Left renal pelvis (tissue), 4 donors: Measurements from ENCODE around the gene ABHD2. TPM values are rescaled to one million over a fixed set of nuclear protein-coding genes. Genes with fewer than 3 reads are reported as not detected.
"Not testable (repeated sequence)": the region's sequence is repeated elsewhere in the genome, so short reads cannot be mapped to it uniquely, and the experiment has no call there.

ENCODE experiments used
- DNase-seq, 4 donors: peaks; one replicate each; pipeline ENCODE4 v3.0.0-alpha.2; 2013; ENCODE audit warnings: low read depth in 4 of 4, low spot score in 3 of 4
- polyA plus RNA-seq, 4 donors: library from polyadenylated mRNA; unstranded; fragments of 120-200 nt; gene quantifications; one replicate each; pipeline ENCODE4 v1.2.1, GENCODE V29; 2013; ENCODE audit not compliant: insufficient read length in 4 of 4

The ABHD2 gene
- polyA plus RNA-seq, 4 donors = 28.2 to 40.0 (median 29.6) TPM

DNA sequence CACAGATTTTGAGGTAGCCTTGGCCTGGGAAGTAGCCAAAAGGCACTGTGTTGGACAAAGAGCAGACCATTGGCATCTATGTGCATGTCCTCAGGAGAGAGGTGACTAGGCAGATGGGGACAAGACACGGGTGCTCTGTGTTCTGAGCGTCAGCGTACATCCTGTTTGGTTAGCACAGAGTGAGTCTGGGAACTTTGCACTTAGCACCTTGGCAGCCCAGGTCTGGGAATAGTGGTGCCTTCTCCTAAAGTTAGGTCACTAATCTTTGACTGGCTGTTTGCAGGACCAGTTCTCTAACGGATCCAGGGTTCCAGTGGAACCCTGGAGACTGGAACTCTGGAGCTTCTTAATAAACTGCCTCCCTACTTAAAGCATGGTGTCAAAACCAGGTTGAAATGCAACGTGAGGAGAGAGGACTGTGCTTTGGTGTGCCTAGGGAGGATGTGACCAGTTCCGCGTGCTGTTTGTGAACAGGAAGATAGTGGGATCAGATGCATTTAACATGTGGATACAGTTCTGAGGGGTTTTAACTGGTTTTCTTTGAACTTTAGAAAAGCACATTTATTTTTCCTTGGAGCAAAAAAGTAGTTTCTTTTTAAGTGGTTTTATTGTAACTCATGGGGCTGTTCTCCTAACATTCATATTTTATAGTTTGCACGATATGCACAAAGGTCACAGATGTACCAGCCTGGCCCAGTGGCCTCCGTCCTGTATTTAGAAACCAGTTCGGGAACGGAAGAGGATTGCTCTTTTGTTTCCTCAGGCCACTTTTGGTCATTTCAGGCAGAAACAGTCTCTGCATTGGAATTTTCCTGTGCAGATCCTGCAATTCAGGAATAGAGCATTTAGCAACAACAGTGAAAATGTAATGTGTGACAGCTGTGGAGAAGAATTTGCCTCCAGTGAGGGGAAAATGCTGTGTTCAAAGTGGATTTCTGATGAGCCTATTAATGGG lies 48.8 kb downstream of the ABHD2 start:
- no peak for DNase-seq

DNA sequence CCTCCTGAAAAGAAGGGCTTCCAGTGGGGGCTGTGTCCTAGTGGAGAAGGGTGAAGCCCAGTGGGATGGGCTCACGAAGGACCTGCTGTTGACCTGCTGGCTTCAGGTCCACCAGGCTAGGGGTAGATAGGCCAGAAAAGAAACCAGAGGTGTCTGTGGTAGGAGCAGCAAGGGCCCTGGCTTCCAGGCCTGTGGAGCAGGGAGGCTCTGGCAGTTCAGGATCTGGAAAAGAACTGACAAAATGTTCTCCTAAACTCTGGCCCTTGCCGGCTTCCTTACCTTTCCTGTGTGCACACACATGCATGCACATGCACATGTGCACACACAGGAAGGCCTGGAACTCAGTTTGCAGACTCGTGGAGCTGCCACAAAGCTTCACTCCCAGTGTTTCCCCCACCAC lies 49.7 kb downstream of the ABHD2 start:
- DNase-seq = no peak

DNA sequence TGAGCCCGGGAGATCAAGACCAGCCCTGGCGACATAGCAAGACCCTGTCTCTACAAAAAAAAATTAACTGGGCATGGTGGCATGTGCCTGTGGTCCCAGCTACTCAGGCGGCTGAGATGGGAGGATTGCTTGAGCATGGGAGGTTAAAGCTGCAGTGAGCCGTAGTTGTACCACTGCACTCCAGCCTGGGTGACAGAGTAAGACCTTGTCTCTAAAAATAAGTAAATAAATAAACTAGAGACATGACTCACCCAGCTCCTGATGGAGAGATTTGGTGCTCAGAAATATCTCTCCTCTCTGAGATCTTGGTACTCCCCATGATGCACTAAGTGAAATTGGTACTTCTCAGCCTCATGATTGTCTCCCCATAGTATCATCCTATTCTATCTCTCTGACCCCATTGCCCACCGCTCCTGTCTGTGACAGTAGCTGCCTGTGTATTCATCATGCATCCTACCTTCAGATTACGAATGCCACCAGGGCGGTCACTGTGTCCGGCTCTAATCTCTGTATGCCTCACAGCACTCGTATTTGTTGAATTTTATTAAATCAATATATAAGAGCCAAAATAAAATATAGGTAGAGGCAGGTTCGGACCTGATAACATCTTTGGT lies 50.9 kb downstream of the ABHD2 start:
- no peak for DNase-seq

DNA sequence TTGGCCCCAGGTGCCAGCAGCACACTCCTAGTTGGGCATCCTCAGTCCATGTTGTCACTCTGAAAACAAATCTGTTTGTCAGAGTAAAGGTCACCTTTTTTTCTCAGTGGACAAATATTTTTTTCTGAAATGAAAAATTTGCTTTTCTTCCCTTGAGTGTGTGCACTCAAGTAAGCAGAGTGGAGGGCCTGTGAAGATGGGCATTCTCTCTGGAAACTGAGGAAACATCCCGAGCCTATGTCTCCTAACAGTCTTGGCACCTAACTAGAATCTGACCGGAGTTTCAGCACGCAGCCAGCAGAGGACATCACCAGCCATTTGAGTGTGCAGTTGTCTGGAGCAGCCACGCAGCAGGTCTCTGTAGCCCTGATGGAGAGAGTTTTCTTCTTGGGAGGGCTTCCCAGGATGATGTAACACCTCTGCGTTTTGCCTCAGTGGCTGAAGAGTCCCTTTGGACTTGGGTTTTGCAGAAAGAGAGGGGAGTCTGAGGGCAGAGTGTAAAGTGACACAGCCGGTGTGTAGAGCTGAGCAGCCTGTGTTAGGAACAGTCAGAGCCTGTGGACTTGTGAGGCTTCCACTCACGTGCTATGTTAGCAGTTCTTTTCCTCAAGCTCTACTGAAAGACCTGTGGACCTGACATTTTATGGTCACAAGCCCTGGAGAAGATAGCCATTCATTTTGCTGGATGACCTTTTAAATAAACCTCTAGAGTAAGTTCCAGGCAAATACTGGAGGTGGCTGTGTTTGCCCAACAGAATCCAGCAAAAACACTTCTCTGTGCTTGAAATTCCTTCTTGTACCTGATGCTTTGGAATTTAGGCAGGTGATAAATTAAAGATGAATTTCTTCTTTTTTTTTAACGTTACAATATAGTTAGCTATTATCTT lies 51.6 kb downstream of the ABHD2 start:
- DNase-seq = no peak

DNA sequence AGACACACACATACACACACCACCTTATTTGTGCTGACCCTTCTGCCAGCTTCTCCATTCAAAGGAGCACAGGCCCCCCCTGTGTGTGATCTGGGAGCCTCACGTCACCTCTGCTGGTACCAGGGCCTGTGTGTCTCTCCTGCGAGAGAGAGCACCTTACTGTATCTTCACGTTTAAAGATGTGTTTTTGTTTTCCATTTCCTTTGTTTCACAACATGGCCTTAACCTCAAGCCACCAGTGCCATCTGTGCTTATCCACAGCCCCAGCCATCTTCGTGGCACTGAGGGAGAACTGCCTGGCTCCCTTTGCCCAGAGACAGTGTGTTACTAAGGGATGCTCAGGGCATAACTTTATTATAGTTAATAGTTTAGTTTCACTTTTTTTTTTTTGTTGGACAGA lies 52.3 kb downstream of the ABHD2 start:
- no peak for DNase-seq

DNA sequence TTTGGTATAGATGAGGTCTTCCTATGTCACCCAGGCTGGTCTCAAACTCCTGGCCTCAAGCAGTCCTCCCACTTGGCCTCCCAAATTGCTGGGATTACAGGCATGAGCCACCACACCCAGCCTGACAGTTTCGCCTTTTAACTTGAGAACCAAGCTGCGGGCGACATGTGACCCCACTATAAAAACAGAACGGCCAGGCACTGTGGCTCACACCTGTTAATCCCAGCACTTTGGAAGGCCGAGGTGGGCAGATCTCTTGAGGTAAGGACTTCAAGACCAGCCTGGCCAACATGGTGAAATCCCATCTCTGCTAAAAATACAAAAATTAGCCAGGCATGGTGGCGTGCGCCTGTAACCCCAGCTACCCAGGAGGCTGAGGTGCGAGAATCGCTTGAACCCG lies 52.9 kb downstream of the ABHD2 start:
- not testable (repeated sequence) for DNase-seq

DNA sequence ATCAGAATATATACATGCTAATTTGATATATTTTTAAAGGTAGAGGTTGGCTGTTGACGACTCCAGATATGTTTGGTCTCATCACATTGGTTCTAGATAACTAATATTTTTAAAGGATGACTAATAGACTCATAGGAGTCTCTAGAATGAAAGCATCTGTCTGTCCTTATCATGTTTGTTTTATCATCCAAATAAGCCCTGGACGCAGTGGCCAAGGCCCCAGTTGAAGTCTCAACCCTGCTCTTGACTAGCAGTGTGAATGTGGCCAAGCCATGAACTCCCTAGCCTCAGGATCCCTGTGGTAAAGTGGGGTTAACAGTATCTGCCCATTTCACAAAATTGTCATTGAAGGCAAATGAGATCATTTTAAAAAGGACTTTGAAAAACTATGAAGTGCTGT lies 53.6 kb downstream of the ABHD2 start:
- DNase-seq = no peak

DNA sequence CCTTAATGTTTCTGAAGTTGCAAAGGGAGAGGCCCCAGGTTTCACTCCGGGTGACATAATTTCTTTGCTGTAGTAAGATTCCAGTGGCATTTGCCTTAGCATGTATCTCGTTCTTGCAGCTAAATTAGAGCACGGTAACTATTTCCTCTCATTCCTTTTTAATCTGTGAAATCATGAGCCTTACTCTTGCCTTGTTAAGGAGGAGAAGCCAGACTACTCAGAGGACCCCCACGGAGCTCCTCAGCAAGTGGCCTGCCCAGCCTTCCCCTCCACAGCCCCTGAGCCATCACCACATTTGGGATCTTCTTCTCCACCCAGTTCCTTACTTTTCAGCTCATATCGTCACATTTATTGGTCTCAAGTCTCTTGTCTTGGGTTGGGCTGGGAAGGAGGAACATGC lies 54.2 kb downstream of the ABHD2 start:
- DNase-seq = no peak

DNA sequence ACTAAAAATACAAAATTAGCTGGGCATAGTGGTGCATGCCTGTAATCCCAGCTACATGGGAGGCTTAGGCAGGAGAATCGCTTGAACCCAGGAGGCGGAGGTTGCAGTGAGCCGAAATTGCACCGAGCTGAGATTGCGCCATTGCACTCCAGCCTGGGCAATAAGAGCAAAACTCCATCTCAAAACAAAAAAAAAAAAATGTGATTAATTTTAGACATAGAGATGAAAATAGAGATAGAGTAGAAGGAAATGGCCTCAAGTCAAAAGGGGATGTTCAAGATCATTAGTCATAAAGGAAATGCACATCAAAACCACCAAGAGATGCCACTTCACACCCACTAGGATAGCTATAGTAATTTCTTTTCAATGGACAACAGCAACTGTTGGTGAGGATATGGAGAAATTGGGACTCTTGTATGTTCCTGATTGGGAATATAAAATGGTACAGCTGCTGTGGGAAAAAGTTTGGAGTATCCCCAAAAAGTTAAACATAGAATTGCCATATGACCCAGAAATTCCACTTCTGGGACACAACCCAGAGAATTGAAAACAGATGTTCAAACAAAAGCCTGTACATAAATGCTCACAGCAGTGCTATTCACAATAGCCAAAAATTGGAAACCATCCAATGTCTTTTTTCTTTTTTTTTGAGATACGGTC lies 55.4 kb downstream of the ABHD2 start:
- peak in 2 of 4 donors; percentile 57 to 60 for DNase-seq

DNA sequence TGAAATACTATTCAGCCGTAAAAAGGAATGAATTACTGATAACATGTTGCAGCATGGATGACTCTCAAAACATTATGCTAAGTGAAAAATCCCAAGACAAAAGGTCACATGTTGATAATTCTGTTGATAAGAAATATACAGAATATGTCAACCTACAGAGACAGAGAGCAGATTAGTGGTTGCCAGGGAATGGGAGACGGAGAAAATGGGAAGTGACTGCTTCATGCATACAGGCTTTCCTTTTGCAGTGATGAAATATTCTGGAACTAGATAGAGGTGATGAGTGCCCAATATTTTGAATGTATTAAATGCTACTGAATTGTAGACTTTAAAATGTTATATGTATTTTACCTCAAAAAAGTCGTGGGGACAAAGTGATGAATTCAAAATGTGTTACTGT lies 56.2 kb downstream of the ABHD2 start:
- no peak for DNase-seq

DNA sequence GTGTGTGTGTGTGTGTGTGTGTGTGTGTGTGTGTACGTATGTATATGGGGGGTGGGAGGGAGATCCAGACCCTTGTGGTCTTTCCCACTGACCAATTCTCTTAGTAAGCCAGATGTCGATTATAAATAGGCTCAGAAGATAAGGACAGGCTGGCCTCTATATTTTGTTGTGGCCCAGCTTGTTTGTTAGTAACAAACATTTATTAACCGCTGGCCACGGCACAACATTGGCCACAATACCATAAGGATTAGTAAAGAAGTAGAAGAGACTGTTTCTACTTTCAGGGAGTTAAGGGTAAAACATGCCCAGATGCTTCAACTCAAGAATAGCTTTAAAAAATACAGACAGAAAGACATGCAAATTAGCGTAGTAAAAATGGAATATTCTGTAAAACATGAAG lies 58.1 kb downstream of the ABHD2 start:
- no peak for DNase-seq

DNA sequence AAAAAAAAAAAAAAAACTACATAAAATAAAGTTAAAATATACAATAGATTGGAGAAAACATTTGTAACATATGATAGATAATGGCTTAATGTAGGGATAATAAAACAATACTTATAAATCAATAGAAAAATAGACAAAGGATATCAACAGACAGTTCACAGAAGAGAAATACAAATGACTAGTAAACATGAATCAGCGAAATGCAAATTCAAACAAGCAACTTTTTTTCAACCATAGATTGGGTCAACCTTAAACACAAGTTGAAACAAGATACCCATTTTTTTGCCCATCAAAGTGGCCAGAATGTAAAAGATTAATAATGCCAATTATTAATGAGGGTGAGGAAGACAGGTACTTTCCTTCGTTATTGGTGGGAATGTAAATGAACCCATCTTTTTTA lies 59.9 kb downstream of the ABHD2 start:
- DNase-seq = no peak

DNA sequence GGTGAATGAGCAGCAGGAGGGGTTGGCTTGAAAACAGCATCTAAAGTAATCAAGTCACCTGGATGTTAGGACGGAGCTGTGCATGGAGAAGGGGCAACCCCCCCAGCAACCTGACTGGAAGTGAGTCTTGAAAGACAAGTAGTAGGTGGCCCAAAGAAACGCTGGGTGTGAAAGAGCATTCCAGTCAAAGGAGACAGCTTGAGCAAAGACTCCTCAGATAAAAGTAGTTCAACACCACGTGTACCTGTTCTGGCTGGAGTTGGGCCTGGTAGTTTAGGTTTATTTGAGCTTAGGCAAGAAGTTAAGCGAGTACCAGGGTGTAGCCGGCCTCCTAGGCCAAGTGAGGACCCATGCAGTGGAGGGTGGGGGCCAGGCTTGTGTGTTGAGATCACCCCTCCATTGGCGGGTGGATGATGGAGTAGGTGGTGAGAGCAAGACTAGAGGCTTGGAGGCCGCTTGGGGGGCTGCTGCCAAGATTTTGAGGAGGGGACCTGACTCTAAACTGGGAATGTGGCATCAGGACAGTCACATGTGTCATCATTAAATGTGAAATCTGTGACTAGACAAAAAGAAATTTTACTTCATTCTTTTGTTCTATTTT lies 61.3 kb downstream of the ABHD2 start:
- DNase-seq = no peak

DNA sequence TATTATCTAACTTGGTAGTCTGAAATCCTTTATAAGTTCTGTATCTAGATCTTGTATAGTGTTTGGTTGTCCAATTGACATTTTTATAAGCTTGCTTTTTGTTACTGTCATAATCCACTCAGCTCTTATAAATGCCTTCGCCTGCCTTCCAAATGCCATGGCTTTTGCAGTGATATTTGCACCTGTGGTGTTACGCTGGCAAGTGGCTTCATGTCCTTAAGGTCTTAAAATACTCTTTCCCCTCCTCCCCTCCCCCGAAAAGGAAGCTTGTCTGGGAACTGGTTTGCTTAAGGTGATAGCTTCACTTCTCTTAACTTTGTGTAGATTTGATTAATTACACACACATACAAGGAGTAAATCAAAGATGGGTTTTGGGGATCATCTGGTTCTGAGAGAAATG lies 62.0 kb downstream of the ABHD2 start:
- no peak for DNase-seq

DNA sequence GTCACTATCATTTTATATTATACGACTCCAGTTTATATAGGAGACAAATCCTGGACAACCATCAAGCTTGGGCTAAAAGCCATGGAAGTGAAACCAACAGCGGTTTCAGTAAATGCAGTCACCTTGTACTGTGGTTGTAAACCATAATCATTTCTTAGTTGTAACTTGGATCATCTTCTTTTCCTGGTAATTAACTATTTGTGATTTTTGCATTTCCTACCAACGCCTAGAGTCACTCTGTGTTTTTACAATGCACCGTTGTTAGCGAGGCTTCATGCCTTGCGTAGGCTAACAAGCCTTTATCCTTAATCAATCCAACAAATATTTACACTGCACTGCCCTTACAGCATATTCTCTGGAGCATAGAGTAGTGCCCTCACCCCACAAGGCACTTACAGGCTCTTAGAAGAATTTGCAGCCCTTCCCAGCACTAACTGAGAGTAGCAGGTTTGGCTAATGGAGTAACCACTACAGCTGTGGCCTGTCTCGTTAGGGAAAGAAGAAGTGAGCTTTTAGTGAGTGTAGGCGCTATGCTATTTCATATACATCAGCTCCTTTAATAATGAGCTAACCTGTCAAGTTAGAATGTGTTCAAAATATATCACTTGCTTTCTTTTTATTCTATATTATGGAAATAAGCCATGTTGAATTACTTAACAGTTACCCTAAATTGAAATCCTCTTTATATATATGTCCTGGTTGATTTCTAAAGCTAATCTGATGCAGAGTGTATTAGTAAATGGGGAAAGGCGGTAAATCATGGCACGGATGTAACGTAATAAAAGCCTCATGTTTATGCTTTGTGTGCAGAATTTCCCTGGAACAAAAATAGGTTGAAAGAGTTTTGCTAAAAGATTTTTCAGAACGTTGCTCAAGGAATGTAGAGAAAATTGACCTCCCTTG lies 62.8 kb downstream of the ABHD2 start:
- no peak for DNase-seq

DNA sequence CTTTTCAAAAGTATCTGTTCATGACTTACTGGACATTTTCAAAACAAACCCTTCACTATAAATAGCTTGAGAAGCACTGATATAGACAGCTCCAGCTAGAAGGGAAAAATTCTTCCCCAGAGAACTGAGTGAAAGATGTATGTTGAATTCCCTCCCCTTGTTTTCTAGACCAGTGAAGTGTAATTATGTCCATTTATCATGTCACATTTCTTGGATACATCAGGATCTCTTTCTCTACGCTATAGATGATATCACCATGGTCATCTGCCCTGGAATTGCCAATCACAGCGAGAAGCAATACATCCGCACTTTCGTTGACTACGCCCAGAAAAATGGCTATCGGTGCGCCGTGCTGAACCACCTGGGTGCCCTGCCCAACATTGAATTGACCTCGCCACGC lies 66.9 kb downstream of the ABHD2 start:
- DNase-seq = no peak

DNA sequence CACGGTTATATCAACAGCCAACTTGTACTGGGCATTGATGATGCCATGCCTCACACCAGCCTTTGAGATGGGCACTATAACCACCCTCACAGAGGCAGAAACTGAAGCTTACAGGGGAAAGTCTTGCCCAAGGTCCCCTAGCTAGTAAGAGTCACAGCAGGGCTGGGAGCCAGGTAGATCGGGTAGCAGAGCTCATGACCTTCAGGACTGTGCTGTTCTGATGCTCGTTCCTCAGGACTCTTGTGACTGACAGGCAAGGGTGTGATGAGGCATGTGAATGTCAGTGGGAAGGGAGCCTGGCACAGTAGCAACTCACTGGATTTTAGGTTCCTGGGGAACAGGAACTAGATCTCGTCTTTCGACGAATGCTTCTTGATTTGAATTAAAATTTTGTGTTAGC lies 67.4 kb downstream of the ABHD2 start:
- DNase-seq = no peak

DNA sequence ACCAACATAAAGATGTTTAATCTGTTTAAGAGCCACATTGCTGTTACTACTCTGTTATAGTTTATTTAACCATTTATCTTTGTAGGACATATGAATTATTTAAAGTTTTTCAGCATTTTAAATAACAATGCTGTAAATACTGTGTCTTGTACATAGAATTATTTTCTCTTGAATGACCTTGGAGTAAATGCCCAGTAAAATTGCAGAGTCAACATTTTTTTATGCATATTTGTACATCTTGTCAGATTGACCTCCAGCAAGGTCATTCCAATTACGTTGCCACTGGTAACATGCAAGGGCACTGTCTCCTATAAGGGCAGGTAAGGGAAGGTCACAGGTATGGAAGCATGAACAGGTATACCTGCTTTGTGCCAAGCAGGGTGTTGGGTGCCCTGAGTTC lies 68.8 kb downstream of the ABHD2 start:
- DNase-seq = no peak

DNA sequence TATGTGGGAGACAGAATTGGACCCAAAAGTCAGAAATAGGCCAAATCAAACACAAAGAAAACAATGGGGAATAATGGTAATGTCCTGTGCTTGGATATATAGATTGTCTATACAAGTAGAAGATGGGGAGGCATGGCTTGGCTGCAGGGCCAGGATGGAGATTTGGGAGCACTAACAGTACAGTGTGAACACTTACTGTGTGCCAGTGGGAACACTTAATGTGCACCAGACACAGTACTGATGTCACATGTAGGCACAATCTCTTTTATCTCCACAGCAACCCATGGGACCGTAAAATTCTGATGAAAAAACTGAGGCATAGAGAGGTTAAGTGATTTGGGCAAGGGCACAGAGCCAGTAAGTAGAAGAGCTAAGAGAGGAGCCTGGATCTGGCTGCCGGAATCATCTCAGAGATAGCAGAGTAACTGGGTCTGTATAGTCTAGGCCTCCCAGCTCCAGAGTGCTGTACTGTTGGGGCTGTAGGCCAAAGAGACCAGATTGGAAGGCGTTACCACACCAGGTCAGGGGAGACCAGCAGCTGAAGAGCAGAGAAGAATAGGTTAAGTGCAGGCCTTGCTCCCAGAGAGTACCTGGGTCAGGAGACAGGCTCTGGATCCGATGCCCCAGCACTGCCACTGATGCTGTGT lies 69.8 kb downstream of the ABHD2 start:
- no peak for DNase-seq
